GM21515 (cell line): ENCODE data around the gene BAZ2B.

Experiments used
- ATAC-seq: cut with Tn5 transposase; IDR thresholded peaks from one replicate; pipeline ENCODE4 v1.9.1; 2021; ENCODE audit not compliant: unreplicated experiment

The BAZ2B gene

DNA sequence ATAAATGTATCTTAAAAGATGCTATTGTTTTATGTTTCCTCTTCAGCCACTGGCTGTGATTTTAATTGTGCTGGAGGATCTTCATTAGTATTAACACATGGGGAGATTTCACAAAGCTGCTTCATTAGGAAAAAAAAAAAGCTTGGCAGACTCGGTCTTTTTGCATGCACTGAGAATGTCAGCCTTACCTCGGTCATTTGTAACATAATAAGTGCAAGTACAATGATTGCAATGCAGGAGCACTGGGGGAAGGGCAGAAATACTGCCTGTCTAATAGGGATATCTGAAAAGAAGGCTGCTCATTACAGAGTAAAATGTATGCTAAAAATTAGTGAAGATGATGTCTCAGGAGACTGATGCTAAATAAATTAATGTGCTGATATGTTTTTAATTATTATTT, 1.3 kb upstream of the BAZ2B start:
- no peak for ATAC-seq

DNA sequence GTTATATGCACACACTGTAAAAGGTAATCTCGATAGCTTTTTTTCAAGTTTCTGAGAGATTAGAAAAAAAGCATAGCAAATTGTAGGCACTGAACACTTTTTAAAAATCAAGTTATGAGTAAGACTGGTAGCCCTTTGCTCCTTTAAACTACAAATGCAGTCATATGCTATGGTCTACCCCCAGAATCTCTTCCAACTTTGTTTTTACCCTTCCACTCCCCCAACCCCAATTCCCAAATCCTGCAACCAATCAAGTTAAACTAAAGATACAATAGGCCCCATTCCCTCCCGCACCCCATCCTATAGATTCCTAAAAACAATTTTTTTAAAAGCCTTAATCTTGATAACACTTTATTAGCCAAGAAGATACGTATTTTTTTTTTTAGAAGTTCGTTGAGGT, 752 bp upstream of the BAZ2B start:
- no peak for ATAC-seq

DNA sequence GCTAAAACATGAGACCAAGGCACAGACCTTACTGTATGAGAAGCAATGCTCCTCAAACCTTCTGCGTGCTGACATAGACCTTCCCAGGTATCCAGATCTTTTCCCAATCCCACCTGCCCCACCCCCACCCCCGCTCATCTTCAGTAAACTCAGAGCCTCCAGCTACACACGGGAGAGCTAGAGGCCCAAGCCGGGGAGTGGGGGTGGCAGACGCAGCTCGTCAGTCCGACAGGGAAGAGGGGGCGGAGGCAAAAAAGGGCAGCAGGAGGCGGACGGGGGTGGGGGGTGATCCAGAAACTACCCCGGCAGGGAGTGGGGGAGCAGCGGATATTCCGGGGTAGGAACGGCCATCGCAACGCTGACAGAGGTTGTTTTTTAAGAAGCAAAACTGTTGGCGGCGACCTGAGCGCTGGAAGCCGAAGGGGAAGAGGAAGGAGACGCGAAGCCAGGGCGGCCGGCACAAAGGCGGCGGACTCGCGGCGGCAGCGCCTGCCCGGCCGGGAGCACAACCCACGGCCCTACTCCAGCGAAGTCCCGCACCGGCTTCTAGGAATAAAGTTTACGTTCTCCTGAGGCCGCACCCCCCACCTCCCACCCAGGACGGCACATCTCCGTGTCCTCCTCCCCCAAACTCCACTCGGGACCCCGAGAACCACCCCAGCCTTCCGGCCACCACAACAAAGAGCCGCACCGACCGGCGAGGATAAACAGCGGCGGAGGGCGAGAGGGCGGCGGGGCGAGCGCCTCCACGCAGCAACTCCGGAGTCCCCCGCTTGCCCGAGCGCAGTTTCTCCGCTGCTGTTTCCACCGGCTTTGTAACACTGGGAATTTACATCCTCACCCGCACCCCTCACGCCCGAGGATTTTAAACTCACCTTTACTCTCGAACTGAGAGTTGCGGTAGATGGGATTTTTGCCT, 722 bp downstream of the BAZ2B start:
- ATAC-seq, result peak; percentile 67

DNA sequence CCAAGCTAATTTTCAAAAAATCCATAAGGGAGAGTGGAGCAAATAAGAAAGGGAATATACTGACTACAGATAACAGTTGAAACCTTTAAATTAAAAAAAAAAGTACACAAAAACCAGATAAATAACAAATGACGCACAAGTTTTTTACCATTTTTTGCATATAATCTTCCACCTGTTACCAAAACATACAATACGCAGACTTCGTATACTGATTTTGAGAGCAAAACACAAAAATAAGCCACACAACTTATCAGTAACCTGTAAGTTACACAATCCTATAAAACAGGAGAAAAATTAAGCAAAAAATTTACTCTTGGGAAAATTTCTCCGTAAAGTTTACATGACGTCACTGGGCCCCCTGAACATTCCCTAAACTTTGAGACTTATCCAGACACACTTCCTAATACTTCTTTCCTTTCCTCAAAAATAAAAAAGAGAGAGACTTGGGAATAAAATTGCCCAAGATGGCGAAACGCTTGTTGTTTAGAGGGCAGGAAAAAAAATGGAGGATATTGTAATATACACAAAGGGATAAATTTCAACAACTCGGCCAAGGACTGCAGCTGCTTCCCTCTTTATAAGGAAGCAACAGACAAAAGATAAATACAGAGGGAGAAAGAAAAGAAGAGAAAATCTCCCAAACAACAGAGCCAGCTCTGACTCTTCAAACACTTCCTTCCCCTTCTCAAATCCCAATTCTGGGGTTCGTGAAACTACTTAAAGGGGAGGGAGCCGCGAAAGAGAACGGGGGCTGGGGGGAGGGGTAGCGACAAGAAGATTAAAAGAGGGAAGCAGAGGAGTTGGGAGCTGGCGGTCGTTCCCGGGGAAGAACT, 1.6 kb downstream of the BAZ2B start:
- peak; percentile 8 for ATAC-seq

DNA sequence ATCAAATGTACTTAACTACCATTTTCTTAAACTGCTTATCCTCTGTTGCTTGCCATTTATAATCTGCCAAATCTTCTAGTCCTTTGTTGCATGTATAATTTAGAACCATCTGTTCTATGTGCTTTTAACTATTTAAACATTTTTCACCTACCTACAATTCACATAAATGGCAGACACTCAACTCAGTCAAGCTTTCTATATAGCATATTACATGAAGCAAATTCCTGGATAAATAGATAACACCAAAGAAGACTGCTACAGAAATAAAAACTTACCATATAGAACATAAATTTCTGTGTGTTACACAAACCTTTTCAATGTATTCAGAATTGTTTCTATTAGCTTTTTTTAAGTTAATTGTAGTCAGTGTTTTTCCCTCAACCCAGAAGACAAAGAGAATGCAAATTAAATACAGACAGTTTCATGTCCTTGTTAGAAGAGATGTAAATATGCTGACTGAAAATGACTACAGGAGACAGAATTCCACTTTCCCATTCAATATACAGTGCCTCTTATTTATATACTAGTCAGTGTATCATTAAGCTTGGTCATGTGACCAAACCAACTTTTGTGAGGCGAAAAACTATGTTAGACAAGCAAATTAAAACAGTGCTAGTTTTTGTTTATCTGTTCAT, 2.6 kb downstream of the BAZ2B start:
- ATAC-seq, result no peak

DNA sequence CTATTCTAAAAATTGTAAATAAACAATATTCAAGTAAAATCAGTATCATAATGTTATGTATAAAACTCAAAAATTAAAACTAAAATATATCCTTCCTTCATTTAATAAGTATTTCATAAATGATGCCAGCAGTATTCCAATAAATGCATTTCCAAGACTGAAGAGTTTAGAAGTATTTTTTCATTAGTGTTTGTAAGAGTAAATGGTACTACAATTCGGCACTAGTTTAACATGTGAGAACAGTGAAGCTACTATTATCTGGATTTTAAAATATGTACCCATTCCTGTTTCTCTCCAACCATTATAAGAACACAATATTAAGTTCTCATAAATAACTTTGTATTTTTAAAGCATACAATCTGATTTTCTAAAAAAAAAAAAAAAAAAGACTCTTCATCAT, 3.3 kb downstream of the BAZ2B start:
- no peak for ATAC-seq

DNA sequence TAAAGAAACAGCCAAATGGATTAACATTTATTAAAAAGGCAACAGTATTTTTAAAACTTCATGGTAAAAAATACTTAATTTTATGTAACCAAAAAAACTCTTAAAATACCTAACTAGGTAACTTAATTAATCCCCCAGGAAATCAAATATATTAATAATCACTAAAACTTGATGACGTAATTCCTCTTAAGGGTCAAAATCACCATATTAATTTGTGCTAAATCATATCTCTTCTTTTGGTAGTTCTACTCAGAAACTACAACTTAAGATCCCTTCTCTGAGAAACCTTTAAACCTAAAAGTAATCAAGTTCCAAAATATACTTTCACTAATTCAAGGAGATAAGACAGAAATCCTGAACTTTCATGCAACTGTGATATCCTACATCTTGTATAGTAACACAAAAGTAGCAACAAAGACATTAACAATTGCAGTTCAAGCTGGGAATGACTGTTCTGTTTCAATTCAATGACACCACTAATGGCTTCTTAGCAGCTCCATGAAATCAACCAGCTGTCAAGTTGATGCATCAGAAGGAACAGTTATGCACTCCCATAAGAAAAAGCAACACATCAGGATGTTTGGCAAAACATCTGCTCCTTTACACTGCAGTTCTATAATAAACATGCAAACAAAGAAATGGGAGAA, 4.0 kb downstream of the BAZ2B start:
- ATAC-seq, result no peak

DNA sequence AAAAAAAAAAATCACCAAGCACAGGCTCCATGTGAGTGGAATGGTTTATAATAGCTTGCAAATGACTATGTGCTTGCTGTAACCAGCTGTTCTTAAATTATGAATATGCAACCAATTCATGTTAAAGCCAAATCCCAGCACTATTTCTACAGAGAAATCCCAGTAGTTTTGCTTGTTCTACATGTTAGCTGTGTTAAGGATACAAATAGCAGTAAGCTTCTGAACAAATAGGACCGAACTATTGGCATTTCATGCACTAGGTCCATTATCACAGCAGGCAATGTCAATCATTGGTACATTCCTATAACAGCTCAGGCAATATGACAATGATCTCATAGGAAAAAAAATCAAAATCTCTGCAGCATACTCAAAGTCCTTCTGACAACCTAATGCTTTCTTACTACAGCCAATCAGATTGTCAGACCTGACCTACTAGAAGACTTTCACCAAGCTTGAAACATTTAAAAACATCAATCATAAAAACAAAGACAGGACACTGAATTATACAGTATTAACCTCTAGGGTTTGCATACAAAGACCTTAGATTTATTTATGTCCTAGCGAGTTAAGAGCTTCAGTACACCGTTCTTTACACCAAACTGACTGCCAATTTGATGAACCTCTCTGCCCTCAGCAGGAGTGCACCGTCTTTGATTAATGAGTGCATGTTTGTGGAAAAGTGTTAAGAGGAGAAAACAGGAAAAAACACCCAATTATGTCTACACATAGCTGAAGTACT, 6.4 kb downstream of the BAZ2B start:
- ATAC-seq, result no peak

DNA sequence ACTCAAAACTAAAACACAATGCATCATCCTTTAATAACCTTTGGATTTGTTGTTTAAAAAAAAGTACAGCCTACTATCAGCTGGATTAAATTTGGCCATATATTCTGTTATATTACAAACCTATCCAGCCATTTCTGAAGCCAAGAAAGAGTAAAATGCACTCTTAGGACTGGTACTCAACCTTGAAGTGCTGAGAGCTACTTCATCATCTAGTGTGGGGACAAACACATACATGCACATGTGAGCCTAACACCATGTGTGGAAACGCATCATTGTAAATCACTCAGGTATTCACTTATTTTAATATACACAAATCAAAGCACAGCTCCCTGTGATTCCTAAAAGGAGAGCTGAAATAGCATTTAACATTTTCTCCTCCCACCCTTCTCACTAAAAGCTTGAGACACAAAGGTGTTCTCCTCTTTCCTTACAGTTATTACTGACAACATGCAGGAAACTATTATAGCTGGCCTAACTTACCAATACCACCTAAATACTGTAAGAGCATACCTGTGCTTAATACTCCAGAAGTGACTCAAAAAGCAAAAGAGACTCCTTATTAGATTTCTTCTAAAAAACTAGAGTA, 7.5 kb downstream of the BAZ2B start:
- no peak for ATAC-seq

DNA sequence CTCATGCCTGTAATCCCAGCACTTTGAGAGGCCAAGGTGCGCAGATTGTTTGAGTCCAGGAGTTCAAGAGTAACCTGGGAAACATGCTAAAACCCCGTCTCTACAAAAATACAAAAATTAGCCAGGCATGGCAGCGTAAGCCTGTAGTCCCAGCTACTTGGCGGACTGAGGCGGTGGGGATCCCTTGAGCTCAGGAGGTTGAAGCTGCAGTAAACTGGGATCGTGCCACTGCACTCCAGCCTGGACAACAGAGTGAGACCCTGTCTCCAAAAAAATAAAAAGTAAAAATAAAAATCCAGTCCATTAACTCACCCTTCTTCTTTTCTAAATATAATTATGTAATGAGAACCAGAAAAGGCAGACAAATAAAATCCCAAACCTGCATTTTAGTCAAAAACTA, 8.2 kb downstream of the BAZ2B start:
- ATAC-seq, result no peak

DNA sequence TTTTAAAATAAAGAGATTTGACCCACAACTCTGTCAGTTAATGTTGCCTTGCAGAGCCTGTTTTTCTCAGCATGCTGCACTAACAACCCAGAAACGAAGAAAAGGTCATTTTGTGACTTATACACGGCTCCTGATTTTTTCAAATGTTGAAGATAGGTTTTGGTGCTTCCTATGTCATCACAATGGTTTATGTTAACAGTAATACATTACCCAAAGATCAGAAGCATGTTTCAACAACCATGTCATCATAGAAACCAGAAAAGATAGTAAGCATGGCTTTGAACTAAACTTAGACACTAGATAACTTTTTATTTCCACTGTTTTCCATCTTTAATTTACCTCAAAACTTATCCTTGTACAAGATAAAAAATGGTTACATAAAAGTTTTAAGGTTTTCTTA, 10.1 kb downstream of the BAZ2B start:
- ATAC-seq, result no peak

DNA sequence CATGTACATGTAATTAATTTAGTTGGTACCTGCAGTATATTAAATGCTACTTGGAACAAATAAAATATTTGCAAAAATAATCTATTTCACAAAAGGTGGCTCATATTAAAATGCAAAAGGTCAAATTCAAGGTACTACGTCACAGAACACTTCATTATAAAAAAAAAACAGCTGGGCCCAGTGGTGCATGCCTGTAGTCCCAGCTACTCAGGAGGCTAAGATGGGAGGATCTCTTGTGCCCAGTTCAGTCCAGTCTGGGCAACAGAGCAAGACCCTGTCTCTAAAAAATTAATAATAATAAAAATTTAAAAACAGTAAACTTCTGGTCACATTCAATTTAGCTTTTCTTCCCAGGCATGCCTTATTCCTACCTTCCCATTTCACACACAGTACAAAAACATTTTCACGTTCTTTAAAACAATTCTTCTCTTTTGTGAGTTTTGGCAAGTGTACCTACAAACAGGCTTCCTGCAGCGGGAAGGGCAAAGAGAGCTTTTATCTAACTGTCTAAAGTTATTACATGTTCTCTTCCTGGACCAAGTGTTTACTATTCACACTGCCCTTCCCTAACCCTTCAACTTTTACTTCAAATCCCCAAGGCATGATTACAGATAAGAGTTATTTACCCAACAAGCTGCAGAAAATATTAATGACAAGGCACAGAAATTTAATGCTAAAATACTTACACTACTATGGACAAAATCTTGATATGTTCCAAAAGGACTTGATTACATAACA, 10.7 kb downstream of the BAZ2B start:
- no peak for ATAC-seq

DNA sequence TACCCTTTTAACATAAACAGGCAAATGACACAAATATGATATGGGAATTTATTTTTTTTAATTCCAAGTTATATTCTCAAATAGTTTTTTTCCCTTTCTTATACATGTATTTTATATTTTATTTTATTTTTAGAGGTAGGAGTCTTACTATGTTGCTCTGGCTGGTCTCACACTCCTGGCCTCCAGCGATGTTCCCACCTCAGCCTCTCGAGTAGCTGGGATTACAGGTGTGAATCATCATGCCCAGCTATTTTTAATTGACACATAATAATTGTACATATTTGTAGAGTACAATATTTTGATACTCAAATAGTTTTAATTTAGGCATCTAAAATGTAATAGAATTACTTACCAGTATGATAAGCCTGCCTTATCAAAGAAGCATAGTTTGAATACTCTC, 12.2 kb downstream of the BAZ2B start:
- no peak for ATAC-seq

DNA sequence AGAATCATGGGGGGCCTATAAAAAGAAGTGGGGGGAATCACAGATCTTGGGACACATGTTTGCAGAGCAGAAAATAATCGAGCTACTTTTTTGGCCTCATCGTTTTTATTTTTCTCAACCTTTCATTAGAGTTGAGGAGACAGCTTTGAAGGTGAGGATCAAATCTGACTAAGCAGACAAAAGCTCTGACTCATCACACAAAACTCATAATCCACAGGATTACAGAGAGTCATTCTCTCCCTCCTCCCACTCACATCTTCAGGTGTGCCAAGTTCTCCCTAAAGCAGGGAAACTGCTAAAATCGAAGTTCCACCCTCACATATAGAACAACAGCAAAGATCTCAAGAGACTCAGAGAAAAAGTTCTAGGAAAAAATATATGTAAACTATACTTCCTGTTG, 15.6 kb downstream of the BAZ2B start:
- ATAC-seq, result no peak

DNA sequence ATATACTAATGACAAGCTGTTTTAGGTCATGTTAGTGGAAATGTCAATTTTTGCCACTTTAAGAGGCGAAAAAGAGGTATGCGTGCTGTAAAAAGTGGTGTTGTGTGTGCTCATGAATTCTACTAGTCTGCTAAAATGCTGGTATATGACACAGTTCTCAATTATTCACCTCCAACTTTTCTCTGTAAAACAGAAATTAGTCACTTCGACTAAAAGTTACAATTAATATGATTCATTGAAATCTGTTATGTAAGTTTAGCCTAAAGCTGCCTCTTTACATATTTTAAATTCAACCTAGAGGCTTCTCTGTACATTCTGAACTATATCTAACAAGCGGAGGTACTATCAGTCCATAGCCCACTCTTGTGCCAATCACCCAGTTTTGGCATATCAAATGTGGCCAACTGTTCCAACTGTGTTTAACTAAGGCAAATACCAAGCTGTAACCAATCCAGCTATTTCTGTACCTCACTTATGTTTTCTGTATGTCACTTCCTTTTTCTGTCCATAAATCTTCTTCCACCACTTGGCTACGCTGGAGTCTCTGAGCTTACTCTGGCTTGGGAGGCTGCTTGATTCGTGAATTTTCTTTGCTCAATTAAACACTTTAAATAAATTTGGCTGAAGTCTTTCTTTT, 20.8 kb downstream of the BAZ2B start:
- no peak for ATAC-seq

DNA sequence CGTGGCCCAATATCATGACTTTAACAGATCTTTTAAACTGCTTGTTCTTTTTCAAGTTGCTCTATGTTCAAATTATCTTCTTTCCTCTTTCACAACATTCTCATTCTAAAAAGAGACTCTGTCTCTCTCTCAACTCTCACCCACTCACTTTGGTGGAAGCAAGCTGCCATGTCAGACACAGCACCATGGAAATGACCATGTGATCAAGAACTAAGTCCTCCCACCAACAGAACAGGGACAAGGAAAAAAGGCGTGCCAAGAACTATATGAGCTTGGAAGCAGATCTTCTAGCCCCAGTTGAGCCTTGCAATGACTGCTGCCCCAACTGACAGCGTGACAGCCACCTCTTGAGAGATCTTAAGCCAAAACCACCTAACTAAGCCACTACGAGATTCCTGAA, 23.9 kb downstream of the BAZ2B start:
- no peak for ATAC-seq

DNA sequence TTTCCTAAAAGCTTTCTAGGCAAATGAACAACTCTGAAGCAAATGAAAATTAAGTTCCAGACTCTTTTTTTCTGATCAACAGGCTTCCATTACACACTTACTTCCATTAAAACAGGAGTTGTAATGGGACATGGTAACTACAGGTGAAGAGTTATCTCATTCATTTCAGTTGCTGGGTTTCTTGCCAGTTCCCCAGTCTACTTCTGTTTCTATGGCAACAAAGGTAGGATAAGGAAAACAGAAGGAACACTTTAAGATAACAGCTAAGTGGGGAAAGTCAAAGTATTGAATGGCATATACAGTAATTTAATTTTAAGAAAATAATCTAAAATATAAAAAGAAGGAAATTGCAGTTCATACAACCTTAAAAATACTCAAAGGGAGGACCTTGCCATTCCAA, 25.1 kb downstream of the BAZ2B start:
- ATAC-seq, result no peak

DNA sequence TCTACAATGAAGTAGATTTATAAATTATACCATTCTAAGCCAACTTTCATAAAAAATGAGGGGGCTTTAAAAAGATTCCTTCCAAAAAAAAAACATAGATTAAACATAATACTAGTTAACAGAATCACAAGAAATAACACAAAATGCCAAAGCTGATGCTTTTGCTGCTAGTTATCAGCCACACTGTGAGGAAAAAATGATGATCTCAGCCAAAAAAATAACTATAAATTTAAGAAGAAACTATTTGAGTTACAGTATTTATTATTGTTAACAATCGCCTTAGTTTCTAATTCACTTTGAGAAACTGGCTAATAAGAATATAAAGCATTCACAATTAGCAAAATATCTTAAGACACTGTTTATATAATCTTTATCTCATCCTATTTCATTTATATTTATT, 27.1 kb downstream of the BAZ2B start:
- no peak for ATAC-seq

DNA sequence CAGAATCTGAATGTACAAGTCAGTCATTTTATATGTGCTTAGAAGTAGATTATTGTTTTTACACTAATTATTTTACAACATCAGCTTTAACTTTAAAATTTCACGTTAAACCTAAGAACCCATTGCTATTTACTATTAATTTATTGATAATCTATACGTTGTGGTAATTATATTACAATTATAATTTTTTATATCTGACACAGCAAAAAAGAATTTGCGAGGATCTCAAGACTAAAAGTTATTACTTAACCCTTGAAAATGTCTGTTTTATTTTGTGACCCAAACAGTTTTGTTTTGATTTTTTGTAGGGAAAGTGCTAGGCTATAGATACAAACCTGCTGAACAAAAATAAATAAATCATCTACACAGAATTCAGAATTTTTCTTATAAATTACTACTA, 30.3 kb downstream of the BAZ2B start:
- no peak for ATAC-seq
